Activated naive CD4-positive, alpha-beta T cell treated with anti-CD3 and anti-CD28 coated beads, Interleukin-2, amount 10 ng/mL, durations not matched to agents 5 hours and 36 hours (primary cell): ENCODE results near the gene DNM3. TPM values are rescaled to one million over a fixed set of nuclear protein-coding genes. Genes with fewer than 3 reads are reported as not detected.

Experiments
- microRNA-seq: library from miRNA; unstranded; fragments of <30 nt; microRNA quantifications from one replicate; pipeline ENCODE4 v1.2.0, GENCODE V29; 2022; ENCODE audit warnings: borderline microRNAs expressed, borderline replicate concordance
- total RNA-seq, 2 experiments: library from RNA; stranded (reverse); gene quantifications; one replicate each; pipeline ENCODE4 v1.2.3, GENCODE V29; 2021

Gene DNM3
- total RNA-seq, result 1 to 10 TPM; 1.7 to 2.2 TPM

GRCh38 chr1:171841050-171841910 lies at the start of gene DNM3:
Gene DNM3, plus strand, starts transcription at chr1:171841498. Its CDS starts 159 bp downstream, at chr1:171841657.

GRCh38 chr1:172420385-172420784 lies 579.1 kb downstream of the DNM3 start, which contains the start of gene C1orf105:
Gene C1orf105, plus strand, starts transcription at chr1:172420685. Its CDS starts 201 bp downstream, at chr1:172420886.

GRCh38 chr1:172443666-172444453 lies 602.6 kb downstream of the DNM3 start, which contains the start of gene PIGC:
Gene PIGC, minus strand, starts transcription at chr1:172444069. Its CDS starts 1,447 bp downstream, at chr1:172442622.

Small RNA genes lying within 50 kb of the gene (microRNA-seq; reads per million reads assigned to microRNA genes)
- gene MIR199A2 (not detected), gene MIR3120 (not detected)

Other genes with a start within 250 kb of the DNM3 start
- gene MYOCOS, start 219.3 kb upstream of the DNM3 start, total RNA-seq, result not detected
- not detected for gene MYOC, start 188.8 kb upstream of the DNM3 start, total RNA-seq
- 10 to 100 TPM; 20.1 to 20.9 TPM for gene VAMP4, start 99.4 kb upstream of the DNM3 start, total RNA-seq
- 10 to 100 TPM; 32.9 to 34.2 TPM for gene METTL13, start 59.8 kb upstream of the DNM3 start, total RNA-seq